Stomach (tissue), 9 donors: Measurements from ENCODE around the gene PDZRN3. TPM values are rescaled to one million over a fixed set of nuclear protein-coding genes. Genes with fewer than 3 reads are reported as not detected.
A peak's percentile ranks its signal among the peaks of the same experiment; 100 is the strongest.

Source experiments
- DNase-seq, 2 donors: peaks; one replicate each; pipeline versions ENCODE4 v3.0.0 to v3.0.0-alpha.2; 2013 to 2019
- H3K27ac ChIP-seq, 5 donors: fragments of 200-600 bp in 4 of 5; sonication (generic) in 4 of 5; one replicate each; pipeline ENCODE4 v1.5.1; 2013 to 2019; ENCODE audit warnings: mild to moderate bottlenecking in 1 of 5, moderate library complexity in 1 of 5
- H3K27me3 ChIP-seq, 3 donors: fragments of 200-600 bp; sonication (generic); one replicate each; pipeline ENCODE4 v1.5.1; 2017 to 2019; ENCODE audit warnings: mixed run types in 1 of 3
- H3K36me3 ChIP-seq, 4 donors: fragments of 200-600 bp; sonication (generic); 1 replicate in 3 of 4; 2 replicates in 1 of 4; pipeline ENCODE4 v1.5.1; 2016 to 2019
- H3K4me1 ChIP-seq, 4 donors: fragments of 200-600 bp; sonication (generic); one replicate each; pipeline ENCODE4 v1.5.1; 2016 to 2019
- H3K4me3 ChIP-seq, 4 donors: fragments of 200-600 bp; sonication (generic) in 3 of 4; one replicate each; pipeline ENCODE4 v1.5.1; 2016 to 2019; ENCODE audit warnings: mild to moderate bottlenecking in 1 of 4
- H3K9me3 ChIP-seq, 4 donors: fragments of 200-600 bp; sonication (generic); one replicate each; pipeline ENCODE4 v1.5.1; 2016 to 2019
- EP300 ChIP-seq: sonication (generic); formaldehyde crosslinking; IDR thresholded peaks from one replicate; pipeline ENCODE4 v1.6.1; 2017; ENCODE audit warnings: antibody characterized with exemption
- POLR2A ChIP-seq, 4 donors: fragments of 450-650 bp; IDR thresholded peaks; one replicate each; pipeline ENCODE4 v1.6.1; 2016; ENCODE audit warnings: antibody characterized with exemption in 4 of 4, control low read depth in 2 of 4, mild to moderate bottlenecking in 1 of 4, moderate library complexity in 1 of 4
- POLR2AphosphoS5 ChIP-seq, 3 donors: sonication (generic); formaldehyde crosslinking; IDR thresholded peaks; one replicate each; pipeline ENCODE4 v1.6.1; 2016; ENCODE audit warnings: antibody characterized with exemption in 3 of 3
- WGBS, 5 donors: extraction: QIAGEN DNeasy Blood & Tissue Kit in 3 of 5; methylation state at CpG; one replicate each; pipeline versions ENCODE4 v1.1.5 to v1.1.7; 2013 to 2018; 5-methylcytosine and 5-hydroxymethylcytosine counted together
- intact Hi-C: fragments of 100-400 bp; cut with DNase I; formaldehyde crosslinking; loops from one replicate; pipeline ENCODE4 v1.15.1; 2023; ENCODE audit warnings: low total_unique reads
- polyA plus RNA-seq, 3 donors: library from polyadenylated mRNA; stranded (reverse); fragments of 200-250 nt; gene quantifications; one replicate each; pipeline ENCODE4 v1.2.3, GENCODE V29; 2013
- total RNA-seq, 5 donors: library from RNA; depleted of rRNA; stranded (reverse); fragments of >200 nt; gene quantifications; one replicate each; pipeline versions ENCODE4 v1.1.0 to v1.2.3, GENCODE V29; 2014 to 2016
- TF ChIP-seq, protein P1 (sequence below), 7 experiments: fragments of 450-650 bp in 4 of 7; fragments of 200-600 bp in 3 of 7; sonication (generic) in 3 of 7; IDR thresholded peaks; one replicate each; pipeline ENCODE4 v1.5.1; 2016 to 2019; ENCODE audit warnings: antibody characterized with exemption in 7 of 7, control low read depth in 2 of 7, mild to moderate bottlenecking in 1 of 7
- donor health status: healthy with polysubstance abuse.
- donor health status: Bipolar disorder and iron deficiency.
- donor health status: healthy.

PDZRN3 gene
- total and polyA plus RNA-seq, 8 donors, result 21.9 to 174 (median 63.0) TPM

GRCh38 chr3:73510334-73510733, 114.4 kb downstream of the PDZRN3 start:
- no peak for DNase-seq
- intact Hi-C loops, result loop anchor here (10.0 kb wide), 1 partner anchor 114 kb away; the partner anchor contains the start of gene PDZRN3
- Histone ChIP-seq H3K36me3 (no peaks in the 10 kb centered on the region), H3K4me3 (no peak overlapping the region), H3K4me1 (peaks cover 11 to 74% (median 45%) of the 10 kb centered on the region in 4 donors), H3K27ac (peak overlapping the region in 4 of 5 donors; percentile 72 to 88 (median 74)), H3K27me3 (no peaks in the 10 kb centered on the region), H3K9me3 (no peaks in the 10 kb centered on the region)
- TF ChIP-seq, protein P1, sequence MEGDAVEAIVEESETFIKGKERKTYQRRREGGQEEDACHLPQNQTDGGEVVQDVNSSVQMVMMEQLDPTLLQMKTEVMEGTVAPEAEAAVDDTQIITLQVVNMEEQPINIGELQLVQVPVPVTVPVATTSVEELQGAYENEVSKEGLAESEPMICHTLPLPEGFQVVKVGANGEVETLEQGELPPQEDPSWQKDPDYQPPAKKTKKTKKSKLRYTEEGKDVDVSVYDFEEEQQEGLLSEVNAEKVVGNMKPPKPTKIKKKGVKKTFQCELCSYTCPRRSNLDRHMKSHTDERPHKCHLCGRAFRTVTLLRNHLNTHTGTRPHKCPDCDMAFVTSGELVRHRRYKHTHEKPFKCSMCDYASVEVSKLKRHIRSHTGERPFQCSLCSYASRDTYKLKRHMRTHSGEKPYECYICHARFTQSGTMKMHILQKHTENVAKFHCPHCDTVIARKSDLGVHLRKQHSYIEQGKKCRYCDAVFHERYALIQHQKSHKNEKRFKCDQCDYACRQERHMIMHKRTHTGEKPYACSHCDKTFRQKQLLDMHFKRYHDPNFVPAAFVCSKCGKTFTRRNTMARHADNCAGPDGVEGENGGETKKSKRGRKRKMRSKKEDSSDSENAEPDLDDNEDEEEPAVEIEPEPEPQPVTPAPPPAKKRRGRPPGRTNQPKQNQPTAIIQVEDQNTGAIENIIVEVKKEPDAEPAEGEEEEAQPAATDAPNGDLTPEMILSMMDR (IDR thresholded peaks at IDR 0.05), result no peak
- TF ChIP-seq EP300 (no peak), POLR2A (IDR thresholded peaks at IDR 0.05) (no peak), POLR2AphosphoS5 (IDR thresholded peaks at IDR 0.05) (no peak)
- 79 to 88% (median 82%) methylated on average over 4 of the region's 4 CpGs for WGBS, 5 donors

DNA sequence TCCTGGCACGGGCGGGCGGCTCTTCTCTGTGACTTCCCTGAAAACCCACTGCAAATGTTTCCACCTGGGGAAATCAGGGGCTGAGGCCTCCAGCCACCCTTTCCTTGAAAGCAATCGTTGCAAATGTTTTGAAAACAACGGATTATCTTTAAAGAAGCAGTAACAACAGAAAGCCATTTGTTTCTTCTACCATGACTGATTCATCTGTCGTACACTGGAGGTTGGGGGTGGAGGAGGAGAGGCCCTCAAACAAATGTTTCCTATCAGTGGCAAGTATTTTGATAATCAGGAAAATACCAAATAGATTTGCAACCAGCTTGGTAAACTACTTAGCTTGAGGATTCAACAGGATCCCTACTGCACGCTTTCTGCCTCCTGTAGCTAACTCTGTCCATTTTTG, 114.9 kb downstream of the PDZRN3 start:
- WGBS, 5 donors, result 46 to 67% (median 58%) methylated on average over 7 of the region's 7 CpGs
- TF ChIP-seq, protein P1 (IDR thresholded peaks at IDR 0.05), result no peak
- TF ChIP-seq POLR2AphosphoS5 (IDR thresholded peaks at IDR 0.05), result peak in 2 of 3 donors; percentile 8 to 10
- intact Hi-C loops, result loop anchor here (10.0 kb wide), 1 partner anchor 115 kb away; the partner anchor contains the start of gene PDZRN3
- Histone ChIP-seq H3K27me3 (no peaks in the 10 kb centered on the region), H3K4me1 (peaks cover 11 to 75% (median 45%) of the 10 kb centered on the region in 4 donors), H3K9me3 (no peaks in the 10 kb centered on the region), H3K36me3 (no peaks in the 10 kb centered on the region), H3K27ac (peak overlapping the region in 4 of 5 donors; percentile 57 to 88 (median 74)), H3K4me3 (no peak overlapping the region)
- no peak for DNase-seq

DNA sequence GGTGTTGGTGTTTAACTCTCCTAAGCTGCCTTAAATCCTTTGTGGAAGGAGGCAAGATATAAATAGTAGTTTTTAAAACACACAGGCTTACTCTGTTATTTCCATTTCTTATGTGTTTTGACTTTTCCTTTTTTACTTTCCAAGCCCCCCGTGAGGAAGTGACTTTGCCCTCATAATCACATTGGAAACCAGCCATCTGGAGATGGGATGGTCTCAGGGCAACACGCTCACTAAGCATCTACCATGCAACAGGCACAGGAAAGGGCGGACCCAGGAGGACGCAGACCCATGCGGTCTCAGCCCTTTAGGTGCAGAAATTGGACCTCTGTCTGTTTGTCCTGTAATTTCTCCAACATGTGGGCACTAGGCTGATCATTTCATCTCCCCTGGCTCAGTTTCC, 115.7 kb downstream of the PDZRN3 start:
- no peaks in the 10 kb centered on the region for H3K9me3 ChIP-seq
- DNase-seq, result no peak
- H3K4me1 ChIP-seq, result peaks cover 11 to 75% (median 45%) of the 10 kb centered on the region in 4 donors
- no peaks in the 10 kb centered on the region for H3K36me3 ChIP-seq
- H3K27me3 ChIP-seq, result no peaks in the 10 kb centered on the region
- TF ChIP-seq EP300 (no peak), POLR2A (IDR thresholded peaks at IDR 0.05) (no peak), POLR2AphosphoS5 (IDR thresholded peaks at IDR 0.05) (no peak)
- TF ChIP-seq, protein P1 (IDR thresholded peaks at IDR 0.05), result no peak
- H3K4me3 ChIP-seq, result no peak overlapping the region
- intact Hi-C loops, result no loop called here
- peak overlapping the region in 4 of 5 donors; percentile 57 to 88 (median 74) for H3K27ac ChIP-seq
- 75 to 83% (median 79%) methylated on average over 5 of the region's 5 CpGs for WGBS, 5 donors

DNA sequence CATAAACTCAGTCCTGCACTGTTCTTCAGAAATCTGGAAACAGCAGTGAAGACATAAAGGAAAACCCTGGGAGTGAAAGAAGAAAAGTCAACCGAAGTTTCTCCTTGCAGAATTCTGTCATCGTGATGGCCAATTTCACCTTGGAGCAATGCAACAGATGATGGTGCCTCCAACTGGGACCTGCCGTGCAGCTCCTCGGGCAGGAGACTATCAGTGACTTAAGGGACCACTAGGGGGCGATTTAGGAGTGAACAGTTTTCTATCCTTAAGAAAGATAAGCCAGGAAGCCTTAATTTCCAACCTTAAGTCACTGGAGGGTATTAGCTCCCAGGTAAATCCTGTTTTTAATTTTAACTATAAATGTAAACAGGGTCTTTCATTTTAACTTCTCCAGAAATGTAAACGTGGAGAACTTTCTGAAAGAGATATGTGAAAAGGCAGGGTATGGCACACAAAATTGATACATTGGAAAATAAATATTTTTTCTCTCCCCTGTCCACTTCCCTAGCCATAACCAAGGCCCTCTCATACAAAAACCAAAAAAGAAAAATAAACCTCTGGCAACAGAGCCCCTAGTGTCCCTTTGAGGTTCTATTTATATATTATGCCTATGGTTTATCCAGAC, 116.3 kb downstream of the PDZRN3 start:
- WGBS, 5 donors, result 6 to 15% (median 11%) methylated on average over 6 of the region's 6 CpGs

More for the DNA sequence above, 116.3 kb downstream of the PDZRN3 start:
- peaks cover 11 to 75% (median 45%) of the 10 kb centered on the region in 4 donors for H3K4me1 ChIP-seq
- intact Hi-C loops, result no loop called here
- H3K9me3 ChIP-seq, result no peaks in the 10 kb centered on the region
- TF ChIP-seq EP300 (no peak), POLR2A (IDR thresholded peaks at IDR 0.05) (no peak), POLR2AphosphoS5 (IDR thresholded peaks at IDR 0.05) (no peak)
- TF ChIP-seq, protein P1 (IDR thresholded peaks at IDR 0.05), result peak in 5 of 7 experiments; percentile 60 to 81 (median 66)
- no peaks in the 10 kb centered on the region for H3K36me3 ChIP-seq
- DNase-seq, result peak; percentile 59 to 87
- H3K27ac ChIP-seq, result peak overlapping the region in 4 of 5 donors; percentile 57 to 88 (median 74)
- no peaks in the 10 kb centered on the region for H3K27me3 ChIP-seq
- H3K4me3 ChIP-seq, result no peak overlapping the region
